Measurements from ENCODE around the gene CHURC1.

DNA sequence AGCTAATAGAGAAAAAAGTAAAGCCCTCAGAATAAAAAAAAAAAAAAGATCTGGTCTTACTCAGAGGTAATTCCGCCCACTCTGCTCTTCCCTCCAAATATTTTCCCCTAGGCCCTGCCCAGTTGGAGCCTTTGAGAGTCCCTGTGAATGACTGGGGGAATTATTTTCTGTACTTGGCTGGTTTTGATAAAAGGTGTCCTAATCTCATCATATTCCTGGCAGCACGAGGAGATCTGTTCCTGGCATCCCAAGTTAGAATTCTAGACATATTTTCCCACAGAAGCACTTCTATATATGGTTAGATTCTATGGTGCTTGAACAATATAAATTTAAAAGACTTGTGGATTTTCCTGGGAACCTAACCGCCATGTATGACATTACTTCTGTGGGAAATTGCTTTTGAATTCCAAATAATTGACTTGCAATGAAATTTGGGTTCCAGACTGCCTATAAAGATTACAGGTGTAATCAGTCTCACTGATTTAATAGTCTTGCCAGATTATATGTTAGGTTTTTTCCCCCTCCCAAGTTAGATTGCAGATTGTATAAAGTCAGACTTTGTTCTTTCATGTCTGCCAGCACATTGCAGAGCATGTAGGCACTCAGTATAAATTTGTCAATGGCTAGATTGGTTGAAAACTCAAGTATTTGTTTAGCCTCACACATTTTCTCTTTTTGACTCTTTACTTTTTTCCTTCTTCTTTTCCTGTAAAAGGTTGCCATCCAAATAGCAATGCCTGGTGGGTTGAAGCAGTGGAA lies 16.0 kb downstream of the CHURC1 start:
- TF ChIP-seq CTCF (conservative IDR thresholded peaks at IDR 0.05; ENCODE audit: low read depth in 2 of 2) = no peak
- TF ChIP-seq POLR2AphosphoS5 (IDR thresholded peaks at IDR 0.05; ENCODE audit: low read depth) = no peak
- TF ChIP-seq CREB1 (CRISPR knock-in tag; IDR thresholded peaks at IDR 0.05; ENCODE audit: low read depth) = no peak
- no peak for TF ChIP-seq EZH2 (IDR thresholded peaks at IDR 0.05; ENCODE audit: low read depth, unreplicated experiment)
- TF ChIP-seq EZH2phosphoT487 (IDR thresholded peaks at IDR 0.05; ENCODE audit: unreplicated experiment) = no peak
- no peak for TF ChIP-seq STAT1 (IDR thresholded peaks at IDR 0.05; ENCODE audit: unreplicated experiment)
- TF ChIP-seq NANOG (IDR thresholded peaks at IDR 0.05; ENCODE audit: borderline replicate concordance) = no peak
- no peak for TF ChIP-seq ETS1 (IDR thresholded peaks at IDR 0.05)
- TF ChIP-seq, protein P1, sequence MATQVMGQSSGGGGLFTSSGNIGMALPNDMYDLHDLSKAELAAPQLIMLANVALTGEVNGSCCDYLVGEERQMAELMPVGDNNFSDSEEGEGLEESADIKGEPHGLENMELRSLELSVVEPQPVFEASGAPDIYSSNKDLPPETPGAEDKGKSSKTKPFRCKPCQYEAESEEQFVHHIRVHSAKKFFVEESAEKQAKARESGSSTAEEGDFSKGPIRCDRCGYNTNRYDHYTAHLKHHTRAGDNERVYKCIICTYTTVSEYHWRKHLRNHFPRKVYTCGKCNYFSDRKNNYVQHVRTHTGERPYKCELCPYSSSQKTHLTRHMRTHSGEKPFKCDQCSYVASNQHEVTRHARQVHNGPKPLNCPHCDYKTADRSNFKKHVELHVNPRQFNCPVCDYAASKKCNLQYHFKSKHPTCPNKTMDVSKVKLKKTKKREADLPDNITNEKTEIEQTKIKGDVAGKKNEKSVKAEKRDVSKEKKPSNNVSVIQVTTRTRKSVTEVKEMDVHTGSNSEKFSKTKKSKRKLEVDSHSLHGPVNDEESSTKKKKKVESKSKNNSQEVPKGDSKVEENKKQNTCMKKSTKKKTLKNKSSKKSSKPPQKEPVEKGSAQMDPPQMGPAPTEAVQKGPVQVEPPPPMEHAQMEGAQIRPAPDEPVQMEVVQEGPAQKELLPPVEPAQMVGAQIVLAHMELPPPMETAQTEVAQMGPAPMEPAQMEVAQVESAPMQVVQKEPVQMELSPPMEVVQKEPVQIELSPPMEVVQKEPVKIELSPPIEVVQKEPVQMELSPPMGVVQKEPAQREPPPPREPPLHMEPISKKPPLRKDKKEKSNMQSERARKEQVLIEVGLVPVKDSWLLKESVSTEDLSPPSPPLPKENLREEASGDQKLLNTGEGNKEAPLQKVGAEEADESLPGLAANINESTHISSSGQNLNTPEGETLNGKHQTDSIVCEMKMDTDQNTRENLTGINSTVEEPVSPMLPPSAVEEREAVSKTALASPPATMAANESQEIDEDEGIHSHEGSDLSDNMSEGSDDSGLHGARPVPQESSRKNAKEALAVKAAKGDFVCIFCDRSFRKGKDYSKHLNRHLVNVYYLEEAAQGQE (IDR thresholded peaks at IDR 0.05; ENCODE audit: unreplicated experiment) = no peak
- no peak for TF ChIP-seq JUNB (IDR thresholded peaks at IDR 0.05; ENCODE audit: unreplicated experiment)
- no peak for TF ChIP-seq ZNF462 (CRISPR knock-in tag; IDR thresholded peaks at IDR 0.05)
- no peak for TF ChIP-seq ZNF331 (CRISPR knock-in tag; IDR thresholded peaks at IDR 0.05; ENCODE audit: low read depth)
- TF ChIP-seq ZNF114 (CRISPR knock-in tag; IDR thresholded peaks at IDR 0.05) = no peak
